Right cardiac atrium (tissue), 5 donors: Measurements from ENCODE around the gene SLC2A9. TPM values are rescaled to one million over a fixed set of nuclear protein-coding genes. Genes with fewer than 3 reads are reported as not detected.

ENCODE experiments used
- ATAC-seq, 2 donors: fragments of 200-7000 bp; cut with Tn5 transposase; one replicate each; pipeline versions ENCODE4 v1.8.0 to v1.9.1; 2020; ENCODE audit warnings: moderate library complexity in 2 of 2, mild to moderate bottlenecking in 1 of 2
- DNase-seq, 3 donors: peaks; one replicate each; pipeline ENCODE4 v3.0.0-alpha.2; 2020
- H3K27ac ChIP-seq: one replicate; pipeline ENCODE4 v1.5.1; 2013; ENCODE audit warnings: mild to moderate bottlenecking, low read length, control low read depth, moderate library complexity
- H3K27me3 ChIP-seq: one replicate; pipeline ENCODE4 v1.6.1; 2013; ENCODE audit not compliant: control insufficient read depth, insufficient read depth
- H3K4me1 ChIP-seq: one replicate; pipeline ENCODE4 v1.6.1; 2013; ENCODE audit warnings: low read length; ENCODE audit not compliant: control insufficient read depth, insufficient read depth
- H3K4me3 ChIP-seq: one replicate; pipeline ENCODE4 v1.5.1; 2013; ENCODE audit warnings: low read length, control low read depth
- H3K9me3 ChIP-seq: one replicate; pipeline ENCODE4 v1.6.1; 2013; ENCODE audit warnings: low read length; ENCODE audit not compliant: control insufficient read depth
- WGBS: extraction: QIAGEN DNeasy Blood & Tissue Kit; methylation state at CpG from one replicate; pipeline ENCODE4 v1.1.7; 2013; 5-methylcytosine and 5-hydroxymethylcytosine counted together
- intact Hi-C, 4 donors: fragments of 100-400 bp; cut with DNase I; formaldehyde crosslinking; loops; one replicate each; pipeline versions ENCODE4 v1.11.0 to v1.14.0; 2022 to 2023
- polyA plus RNA-seq: library from polyadenylated mRNA; stranded (reverse); fragments of 200-250 nt; gene quantifications from one replicate; pipeline ENCODE4 v1.2.3, GENCODE V29; 2013
- total RNA-seq, 4 donors: library from RNA; stranded (reverse); fragmentation: NEBNext Ultra II Directional; extraction: Animal tissue kit (Norgen Biotek cat#: 25700); gene quantifications; one replicate each; pipeline ENCODE4 v1.2.1, GENCODE V29; 2021
- donor health status: healthy with polysubstance abuse.
- donor health status: DM: no; HTN: yes; CAD: no.
- donor health status: DM: no; HTN: no; CAD: no.
- donor health status: DM: no; HTN: yes; CAD: no; lungs with severe emphysema.
- donor health status: DM: yes; HTN: yes; CAD: no.

Gene SLC2A9
- total and polyA plus RNA-seq, 5 donors: 5.1 to 18.7 (median 13.1) TPM

DNA sequence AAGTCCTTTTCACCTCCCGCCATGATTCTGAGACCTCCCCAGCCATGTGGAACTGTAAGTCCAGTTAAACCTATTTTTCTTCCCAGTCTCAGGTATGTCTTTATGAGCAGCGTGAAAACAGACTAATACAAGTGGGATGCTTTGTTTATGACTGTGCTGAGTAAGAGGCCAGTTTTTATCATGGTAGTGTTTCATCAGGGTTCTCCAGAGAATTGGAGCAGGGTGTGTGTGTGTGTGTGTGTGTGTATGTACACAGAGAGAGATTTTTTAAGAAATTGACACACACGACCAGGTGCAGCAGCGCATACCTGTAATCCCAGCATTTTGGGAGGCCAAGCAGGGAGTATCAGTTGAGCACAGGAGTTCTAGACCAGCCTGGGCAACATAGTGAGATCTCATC is 34.6 kb upstream of the SLC2A9 start:
- H3K27ac ChIP-seq: no peak overlapping the region
- intact Hi-C loops: no loop called here
- H3K27me3 ChIP-seq: no peaks in the 10 kb centered on the region
- ATAC-seq: no peak
- peaks cover 4% of the 10 kb centered on the region for H3K4me1 ChIP-seq
- 96% methylated on average over 4 of the region's 4 CpGs for WGBS
- no peak for DNase-seq
- no peaks in the 10 kb centered on the region for H3K9me3 ChIP-seq
- H3K4me3 ChIP-seq: no peak overlapping the region

DNA sequence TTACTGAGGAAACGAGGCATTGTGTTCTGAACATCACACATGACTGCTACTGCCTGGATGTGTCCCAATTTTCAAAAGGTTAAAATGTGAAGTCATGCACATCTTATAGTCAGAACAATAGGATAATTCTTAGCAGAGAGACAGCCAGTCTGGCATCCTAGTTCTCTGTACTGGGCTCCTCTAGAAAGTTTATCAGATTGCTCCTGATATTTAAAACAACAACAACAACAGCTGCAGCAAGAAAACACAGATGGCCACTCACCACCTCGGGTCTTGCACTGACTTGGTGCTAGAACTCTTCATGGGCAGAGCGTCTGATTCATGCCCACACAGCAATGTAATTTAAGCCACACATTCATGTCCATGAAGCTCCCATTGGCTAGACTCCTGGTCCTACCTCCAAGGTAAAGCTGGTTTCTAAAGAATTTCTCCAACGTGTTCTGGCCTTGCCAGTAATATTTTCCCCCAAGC is 33.3 kb upstream of the SLC2A9 start:
- Histone ChIP-seq H3K27me3 (no peaks in the 10 kb centered on the region), H3K9me3 (no peaks in the 10 kb centered on the region), H3K4me1 (peaks cover 4% of the 10 kb centered on the region), H3K27ac (peak overlapping the region; percentile 84), H3K4me3 (no peak overlapping the region)
- WGBS: 51% methylated on average over 4 of the region's 4 CpGs
- ATAC-seq (peak in 1 of 2 donors; percentile 56), DNase-seq (no peak)
- intact Hi-C loops: no loop called here

DNA sequence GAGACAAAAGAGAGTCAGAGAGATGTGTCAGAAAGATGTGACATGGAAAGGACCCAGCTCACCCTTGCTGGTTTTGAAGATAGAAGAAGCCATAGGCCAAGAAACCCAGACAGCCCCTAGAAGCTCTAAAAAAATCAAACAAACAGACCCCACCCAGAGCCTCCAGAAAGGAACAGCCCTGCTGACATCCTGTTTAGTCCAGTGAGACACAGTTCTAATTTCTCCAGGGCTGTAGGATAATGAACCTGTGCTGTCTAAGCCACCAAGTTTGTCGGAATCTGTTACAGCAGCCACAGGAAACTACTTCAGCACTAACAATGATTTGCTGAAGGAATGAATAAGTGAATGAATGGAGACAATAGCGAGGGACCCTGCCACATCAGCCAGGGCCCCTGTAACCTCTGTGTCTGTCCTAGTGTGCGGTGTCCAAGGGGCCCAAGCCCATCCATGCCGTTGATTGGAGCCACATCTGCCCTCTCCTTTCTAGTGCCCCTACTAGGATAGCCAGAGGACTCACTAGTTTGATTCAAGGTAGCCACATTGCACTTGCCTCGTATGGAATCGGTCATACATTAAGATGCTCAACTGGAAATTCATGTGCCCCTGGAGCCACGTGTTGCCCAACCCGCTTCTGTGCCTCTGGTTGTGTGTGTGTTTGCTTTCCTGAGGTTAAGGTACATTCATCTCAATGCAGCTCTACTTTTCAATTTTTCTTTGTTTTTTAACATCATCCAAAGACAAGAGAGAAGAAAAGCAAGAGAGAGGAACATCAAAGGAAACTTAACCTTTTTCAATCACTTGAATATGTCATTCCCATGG is 32.5 kb upstream of the SLC2A9 start:
- Histone ChIP-seq H3K27me3 (no peaks in the 10 kb centered on the region), H3K4me1 (peaks cover 4% of the 10 kb centered on the region), H3K27ac (peak overlapping the region; percentile 82), H3K9me3 (no peaks in the 10 kb centered on the region), H3K4me3 (no peak overlapping the region)
- intact Hi-C loops: no loop called here
- WGBS: 77% methylated on average over 8 of the region's 8 CpGs
- no peak for DNase-seq
- peak in 1 of 2 donors; percentile 64 for ATAC-seq

DNA sequence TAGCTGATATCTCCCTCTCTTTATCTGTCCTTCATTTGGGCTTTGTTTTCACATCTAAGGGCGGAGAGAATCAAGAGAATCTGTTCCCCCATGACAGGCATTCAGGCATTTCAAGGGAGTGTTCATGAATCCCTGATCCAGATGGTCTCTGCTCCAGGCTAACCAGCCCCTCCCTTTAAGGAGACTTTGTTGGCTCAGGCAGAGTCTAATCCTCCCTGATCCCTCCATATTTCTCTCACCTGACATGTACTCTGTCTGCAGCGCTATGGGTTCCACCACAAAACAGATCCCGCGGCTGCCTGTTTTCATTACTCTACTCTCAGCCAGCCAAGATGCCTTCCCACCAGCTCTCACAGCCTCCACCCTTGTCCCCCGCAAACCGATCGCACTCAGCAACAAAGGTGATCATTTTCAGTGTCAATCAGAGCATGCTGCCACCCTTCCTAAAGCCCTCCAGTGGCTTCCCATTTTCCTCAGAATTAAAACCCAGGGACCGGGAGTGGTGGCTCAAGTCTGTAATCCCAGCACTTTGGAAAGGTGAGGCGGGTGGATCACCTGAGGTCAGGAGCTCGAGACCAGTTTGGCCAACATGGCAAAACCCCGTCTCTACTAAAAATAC is 30.3 kb upstream of the SLC2A9 start:
- Histone ChIP-seq H3K27me3 (no peaks in the 10 kb centered on the region), H3K4me3 (no peak overlapping the region), H3K27ac (no peak overlapping the region), H3K9me3 (no peaks in the 10 kb centered on the region), H3K4me1 (peaks cover 4% of the 10 kb centered on the region)
- intact Hi-C loops: no loop called here
- 91% methylated on average over 11 of the region's 11 CpGs for WGBS
- no peak for DNase-seq
- ATAC-seq: no peak

DNA sequence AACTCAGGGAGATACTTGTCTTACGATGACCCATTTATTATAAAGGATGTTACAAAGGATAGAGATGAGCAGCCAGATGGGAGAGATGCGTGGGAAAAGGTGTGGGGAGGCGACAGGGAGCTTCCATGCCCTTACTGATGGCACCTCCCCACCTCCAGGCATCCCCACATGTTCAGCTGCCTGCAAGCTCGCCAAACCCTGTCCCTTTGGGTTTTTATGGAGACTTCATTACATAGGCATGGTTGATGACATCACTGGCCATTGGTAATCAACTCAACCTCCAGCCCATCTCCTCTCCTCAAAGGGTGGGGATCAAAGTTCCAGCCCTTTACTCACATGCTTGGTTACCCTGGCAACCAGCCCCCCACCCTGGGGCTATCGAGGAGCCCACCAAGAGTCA is 29.4 kb upstream of the SLC2A9 start:
- 76% methylated on average over 5 of the region's 5 CpGs for WGBS

DNA sequence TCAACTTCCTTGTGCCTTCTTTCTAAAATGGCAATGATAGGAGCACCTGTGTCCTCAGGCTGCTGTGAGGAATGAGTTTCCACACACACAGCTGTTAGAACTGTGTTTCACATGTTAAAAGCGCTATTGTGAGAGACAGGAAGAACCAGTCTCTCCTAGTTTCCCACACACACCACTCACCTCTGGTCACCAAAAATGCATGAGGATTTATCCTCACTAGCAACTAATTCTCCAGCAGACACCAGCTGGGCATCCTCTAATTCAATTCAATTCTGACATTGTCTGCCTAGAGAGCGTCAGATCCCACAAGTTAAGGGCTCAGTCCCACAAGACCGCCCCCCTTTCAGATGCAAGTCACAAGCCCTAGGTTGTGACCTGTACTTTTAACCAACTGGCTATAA is 29.0 kb upstream of the SLC2A9 start:
- Histone ChIP-seq H3K4me3 (no peak overlapping the region), H3K27ac (no peak overlapping the region), H3K9me3 (no peaks in the 10 kb centered on the region), H3K4me1 (peaks cover 4% of the 10 kb centered on the region), H3K27me3 (no peaks in the 10 kb centered on the region)
- 89% methylated on average over 3 of the region's 3 CpGs for WGBS
- intact Hi-C loops: no loop called here
- DNase-seq (no peak), ATAC-seq (no peak)

More for the DNA sequence above, 29.4 kb upstream of the SLC2A9 start:
- no peak for DNase-seq
- no peak overlapping the region for H3K4me3 ChIP-seq
- no peak for ATAC-seq
- H3K27me3 ChIP-seq: no peaks in the 10 kb centered on the region
- peaks cover 4% of the 10 kb centered on the region for H3K4me1 ChIP-seq
- no peak overlapping the region for H3K27ac ChIP-seq
- no peaks in the 10 kb centered on the region for H3K9me3 ChIP-seq
- intact Hi-C loops: no loop called here

GRCh38 chr4:10048941-10049697 is 27.8 kb upstream of the SLC2A9 start:
- no peak for DNase-seq
- Histone ChIP-seq H3K27me3 (no peaks in the 10 kb centered on the region), H3K9me3 (no peaks in the 10 kb centered on the region), H3K4me1 (peaks cover 2% of the 10 kb centered on the region), H3K4me3 (no peak overlapping the region), H3K27ac (no peak overlapping the region)
- intact Hi-C loops: no loop called here
- 60% methylated on average over 4 of the region's 4 CpGs for WGBS
- no peak for ATAC-seq

- Histone ChIP-seq H3K9me3 (no peaks in the 10 kb centered on the region), H3K27me3 (no peaks in the 10 kb centered on the region), H3K4me3 (no peak overlapping the region), H3K27ac (no peak overlapping the region), H3K4me1 (no peaks in the 10 kb centered on the region)
- ATAC-seq (no peak), DNase-seq (no peak)
- 69% methylated on average over 5 of the region's 5 CpGs for WGBS
- intact Hi-C loops: no loop called here
Measured at GRCh38 chr4:10047967-10048366, 26.7 kb upstream of the SLC2A9 start.

GRCh38 chr4:10046471-10046870 is 25.2 kb upstream of the SLC2A9 start:
- intact Hi-C loops: no loop called here

DNA sequence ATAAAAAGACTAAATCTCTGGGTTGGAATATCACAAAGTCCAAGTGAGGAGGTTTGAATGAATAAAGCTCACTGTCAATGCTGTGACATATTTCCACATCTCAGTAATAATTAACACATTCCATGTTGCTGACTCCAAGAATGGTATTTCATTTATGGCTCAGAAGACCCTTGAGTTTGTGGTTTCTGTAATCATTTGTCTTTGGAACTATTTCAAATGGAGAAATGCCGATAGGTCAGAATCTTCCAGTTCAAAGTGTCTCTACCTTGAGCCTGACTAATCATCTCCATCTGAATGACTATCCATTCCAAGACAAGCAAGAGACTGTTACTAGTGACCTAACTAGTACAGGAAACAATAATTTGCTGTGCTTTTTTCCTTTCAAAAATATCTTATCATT is 24.2 kb upstream of the SLC2A9 start:
- ATAC-seq (no peak), DNase-seq (no peak)
- 70% methylated on average over 1 of the region's 1 CpG for WGBS
- Histone ChIP-seq H3K27ac (no peak overlapping the region), H3K27me3 (no peaks in the 10 kb centered on the region), H3K9me3 (no peaks in the 10 kb centered on the region), H3K4me3 (no peak overlapping the region), H3K4me1 (no peaks in the 10 kb centered on the region)
- intact Hi-C loops: no loop called here

More at GRCh38 chr4:10046471-10046870, 25.2 kb upstream of the SLC2A9 start:
- ATAC-seq: no peak
- no peak for DNase-seq
- H3K9me3 ChIP-seq: no peaks in the 10 kb centered on the region
- no peak overlapping the region for H3K4me3 ChIP-seq
- 77% methylated on average over 3 of the region's 3 CpGs for WGBS
- H3K27me3 ChIP-seq: no peaks in the 10 kb centered on the region
- no peak overlapping the region for H3K27ac ChIP-seq
- H3K4me1 ChIP-seq: no peaks in the 10 kb centered on the region

- ATAC-seq: no peak
- no peak overlapping the region for H3K4me3 ChIP-seq
- H3K27ac ChIP-seq: no peak overlapping the region
- no peaks in the 10 kb centered on the region for H3K4me1 ChIP-seq
- H3K27me3 ChIP-seq: no peaks in the 10 kb centered on the region
- intact Hi-C loops: no loop called here
- 87% methylated on average over 6 of the region's 6 CpGs for WGBS
- no peak for DNase-seq
- H3K9me3 ChIP-seq: no peaks in the 10 kb centered on the region
Measured at GRCh38 chr4:10041036-10041435, 19.7 kb upstream of the SLC2A9 start.
